NCI-H1417 (cell line): Measurements from ENCODE around the gene DEPDC1.
A peak's percentile ranks its signal among the peaks of the same experiment; 100 is the strongest.
"Not testable (repeated sequence)": the region's sequence is repeated elsewhere in the genome, so short reads cannot be mapped to it uniquely, and the experiment has no call there.

Experiments used
- DNase-seq, 3 experiments: peaks; one replicate each; lab custom pipeline; 2025; lab: John Stamatoyannopoulos, UW

Gene DEPDC1, protein sequence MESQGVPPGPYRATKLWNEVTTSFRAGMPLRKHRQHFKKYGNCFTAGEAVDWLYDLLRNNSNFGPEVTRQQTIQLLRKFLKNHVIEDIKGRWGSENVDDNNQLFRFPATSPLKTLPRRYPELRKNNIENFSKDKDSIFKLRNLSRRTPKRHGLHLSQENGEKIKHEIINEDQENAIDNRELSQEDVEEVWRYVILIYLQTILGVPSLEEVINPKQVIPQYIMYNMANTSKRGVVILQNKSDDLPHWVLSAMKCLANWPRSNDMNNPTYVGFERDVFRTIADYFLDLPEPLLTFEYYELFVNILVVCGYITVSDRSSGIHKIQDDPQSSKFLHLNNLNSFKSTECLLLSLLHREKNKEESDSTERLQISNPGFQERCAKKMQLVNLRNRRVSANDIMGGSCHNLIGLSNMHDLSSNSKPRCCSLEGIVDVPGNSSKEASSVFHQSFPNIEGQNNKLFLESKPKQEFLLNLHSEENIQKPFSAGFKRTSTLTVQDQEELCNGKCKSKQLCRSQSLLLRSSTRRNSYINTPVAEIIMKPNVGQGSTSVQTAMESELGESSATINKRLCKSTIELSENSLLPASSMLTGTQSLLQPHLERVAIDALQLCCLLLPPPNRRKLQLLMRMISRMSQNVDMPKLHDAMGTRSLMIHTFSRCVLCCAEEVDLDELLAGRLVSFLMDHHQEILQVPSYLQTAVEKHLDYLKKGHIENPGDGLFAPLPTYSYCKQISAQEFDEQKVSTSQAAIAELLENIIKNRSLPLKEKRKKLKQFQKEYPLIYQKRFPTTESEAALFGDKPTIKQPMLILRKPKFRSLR

DNA sequence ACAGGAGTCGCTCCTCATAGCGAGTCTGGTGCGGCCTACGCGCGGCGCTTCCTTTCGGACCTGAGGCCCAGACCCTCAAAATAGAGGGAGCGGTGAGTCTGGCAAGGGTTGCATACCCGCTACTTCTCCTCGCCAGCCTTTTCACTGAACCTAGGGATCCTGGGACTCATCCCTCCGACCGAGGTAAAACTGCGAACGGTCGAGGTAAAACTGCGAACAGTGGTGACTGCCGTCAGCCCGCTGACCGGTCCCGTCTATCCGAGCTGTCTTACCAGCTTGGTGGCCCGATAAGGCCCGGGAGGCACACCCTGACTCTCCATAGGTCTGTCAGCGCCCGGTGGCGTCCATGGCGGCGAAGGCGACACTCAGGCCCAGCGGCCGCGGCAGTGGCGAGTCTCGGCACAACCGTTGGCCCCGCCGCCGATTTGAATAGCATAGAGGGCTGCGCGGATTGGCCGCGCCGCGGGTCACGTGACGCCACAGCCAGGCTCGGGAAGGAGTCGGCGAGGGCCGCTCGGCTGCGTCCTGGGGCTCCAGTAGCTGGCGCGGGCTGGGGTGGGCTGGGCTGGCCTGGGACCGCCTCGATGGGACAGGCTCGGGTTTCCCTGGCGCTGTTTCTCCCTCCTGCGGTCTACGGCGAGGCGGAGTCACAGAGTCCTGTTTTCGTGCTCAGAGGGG, at the start of gene DEPDC1:
TSS of gene DEPDC1 (minus strand) at position 403 of the 678 bp plus-strand sequence. CDS start at position 320, 83 bp downstream.
- DNase-seq: peak; percentile 89 to 94 (median 93)

DNA sequence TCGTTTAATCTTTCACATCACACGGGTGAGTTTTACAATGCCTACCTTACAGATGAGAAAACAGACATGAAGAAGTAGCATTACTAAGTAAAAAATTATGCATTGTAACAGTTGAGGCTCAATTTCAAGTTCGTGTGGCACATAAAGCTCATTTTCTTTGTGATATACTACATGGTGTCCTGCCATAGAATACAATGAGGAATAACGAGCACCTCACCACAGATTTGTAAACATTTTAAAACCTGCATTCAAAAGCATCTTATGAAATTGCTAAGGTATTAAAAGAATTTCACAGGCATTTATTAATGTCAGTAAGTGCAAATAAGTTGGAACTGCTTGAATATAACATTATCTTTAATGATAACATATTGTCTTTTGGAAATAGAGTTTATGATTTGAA, 47.8 kb upstream of the DEPDC1 start:
- no peak for DNase-seq

- DNase-seq: no peak
Measured at GRCh38 chr1:68542586-68542985, 45.7 kb upstream of the DEPDC1 start.

DNA sequence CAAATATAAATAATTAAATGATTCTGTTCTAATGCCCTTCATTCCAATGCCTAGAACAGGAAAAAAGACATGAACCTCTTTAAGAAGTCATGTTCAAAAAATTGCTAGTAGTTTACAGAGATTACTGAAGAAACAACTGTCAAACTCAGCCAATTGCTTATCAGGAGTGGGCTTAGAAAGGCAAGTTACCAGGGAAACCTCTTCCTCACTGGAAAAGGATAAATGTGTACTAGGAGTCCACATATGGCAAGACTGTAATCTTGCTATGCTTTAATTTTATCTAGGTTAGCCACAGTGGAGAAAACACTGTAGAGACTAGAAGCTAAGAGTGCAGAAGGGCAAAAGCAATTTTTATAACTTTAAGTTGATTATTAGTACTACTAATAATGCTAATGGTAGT, 42.1 kb upstream of the DEPDC1 start:
- no peak for DNase-seq

DNA sequence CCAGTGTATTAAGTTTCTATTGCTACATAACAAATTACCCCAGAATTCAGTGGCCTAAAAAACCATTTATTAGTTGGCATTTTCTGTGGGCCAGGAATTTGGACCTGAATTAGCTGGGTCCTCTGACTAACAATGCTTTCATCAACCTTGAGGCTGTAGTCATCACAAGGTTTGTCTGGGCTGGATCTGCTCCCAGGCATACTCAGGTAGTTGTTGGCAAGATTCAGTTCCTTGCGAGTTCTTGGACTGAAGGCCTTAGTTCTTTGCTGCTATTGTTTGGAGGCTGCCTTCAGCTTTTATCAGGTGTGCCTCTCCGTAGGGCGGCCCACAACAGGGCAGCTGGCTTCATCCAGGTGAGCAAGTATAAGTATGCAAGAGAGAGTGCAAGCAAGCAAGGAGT, 31.4 kb upstream of the DEPDC1 start:
- DNase-seq: no peak

DNA sequence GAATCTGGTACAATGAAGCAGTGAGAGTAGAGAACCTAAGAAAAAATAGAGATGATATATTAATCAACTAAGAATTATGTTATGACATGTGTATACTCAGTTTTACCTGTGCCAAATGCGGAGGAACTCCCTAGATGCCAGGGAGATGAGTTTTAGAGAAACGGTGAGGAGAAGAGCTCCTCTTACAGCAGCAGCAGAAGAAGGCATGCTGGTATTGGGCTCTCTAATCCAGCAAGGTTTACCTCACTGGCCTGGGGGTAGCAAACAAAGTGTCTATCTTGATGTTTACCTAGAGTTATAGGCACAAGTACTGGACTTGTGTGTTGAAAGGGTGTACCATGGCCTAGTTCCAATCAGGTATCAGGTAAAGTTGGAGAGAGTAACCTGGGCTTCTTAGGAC, 28.9 kb upstream of the DEPDC1 start:
- no peak for DNase-seq

GRCh38 chr1:68521286-68521685, 24.4 kb upstream of the DEPDC1 start:
- DNase-seq: no peak

- no peak for DNase-seq
Measured at GRCh38 chr1:68516066-68516465, 19.2 kb upstream of the DEPDC1 start.

DNA sequence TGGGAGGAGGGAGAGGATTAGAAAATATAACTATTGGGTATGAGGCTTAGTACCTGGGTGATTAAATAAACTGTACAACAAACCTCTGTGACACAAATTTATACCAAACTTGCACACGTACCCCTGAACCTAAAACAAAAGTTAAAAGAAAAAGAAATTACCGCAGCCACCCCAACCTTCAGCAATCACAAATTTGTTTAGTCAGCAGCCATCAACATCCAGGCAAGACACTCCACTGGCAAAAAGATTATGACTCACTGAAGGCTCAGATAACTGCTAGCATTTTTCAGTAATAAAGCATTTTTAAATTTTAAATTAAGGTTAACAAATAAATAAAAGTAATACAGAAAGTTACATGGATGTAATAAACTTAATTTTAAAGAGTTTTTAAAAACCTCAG, 14.4 kb upstream of the DEPDC1 start:
- no peak for DNase-seq

DNA sequence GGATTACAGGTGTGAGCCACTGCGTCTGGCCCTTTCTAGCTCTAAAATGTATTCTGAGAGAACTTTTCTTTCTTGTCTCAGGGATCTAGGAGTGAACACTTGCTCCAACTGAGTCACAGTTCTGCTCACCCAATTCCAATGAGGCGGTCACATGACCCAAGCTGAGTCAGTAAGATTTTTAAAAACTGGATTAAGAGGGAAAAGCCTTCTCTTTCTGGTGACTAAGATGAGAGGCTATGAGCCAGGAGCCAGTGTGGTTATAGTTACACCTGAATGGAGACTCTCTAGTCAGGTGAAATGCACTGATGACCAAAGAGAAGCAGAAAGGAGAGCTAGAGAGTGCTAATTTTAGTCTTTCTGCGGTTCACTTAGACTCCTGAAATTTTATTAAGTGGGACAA, 9.5 kb upstream of the DEPDC1 start:
- DNase-seq: no peak

GRCh38 chr1:68503085-68503484, 6.2 kb upstream of the DEPDC1 start:
- no peak for DNase-seq

GRCh38 chr1:68497358-68497698, 446 bp upstream of the DEPDC1 start:
- DNase-seq: no peak

GRCh38 chr1:68495968-68496679, 758 bp downstream of the DEPDC1 start:
- DNase-seq: peak; percentile 22 to 74 (median 61)

DNA sequence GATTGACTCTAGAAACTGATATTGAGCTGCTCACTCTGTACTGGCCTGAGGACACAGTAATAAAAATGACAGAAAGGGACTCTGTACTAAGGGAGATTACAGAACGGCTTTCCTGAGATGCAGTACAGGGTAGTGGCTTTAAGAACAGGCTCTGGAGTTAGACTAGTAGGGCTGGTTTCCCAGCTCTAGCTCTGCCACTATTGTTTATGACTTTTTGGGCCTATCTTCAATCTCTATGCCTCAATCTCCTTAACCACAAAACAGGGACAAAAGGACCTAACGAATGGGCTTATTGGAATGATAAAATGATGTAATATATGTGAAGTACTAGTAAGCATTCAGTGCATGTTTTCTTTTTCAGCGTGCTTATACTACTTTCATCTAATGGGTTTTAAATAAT, 1.4 kb downstream of the DEPDC1 start:
- peak in 1 of 3 experiments; percentile 50 for DNase-seq

GRCh38 chr1:68493193-68493592, 3.7 kb downstream of the DEPDC1 start:
- DNase-seq: no peak

DNA sequence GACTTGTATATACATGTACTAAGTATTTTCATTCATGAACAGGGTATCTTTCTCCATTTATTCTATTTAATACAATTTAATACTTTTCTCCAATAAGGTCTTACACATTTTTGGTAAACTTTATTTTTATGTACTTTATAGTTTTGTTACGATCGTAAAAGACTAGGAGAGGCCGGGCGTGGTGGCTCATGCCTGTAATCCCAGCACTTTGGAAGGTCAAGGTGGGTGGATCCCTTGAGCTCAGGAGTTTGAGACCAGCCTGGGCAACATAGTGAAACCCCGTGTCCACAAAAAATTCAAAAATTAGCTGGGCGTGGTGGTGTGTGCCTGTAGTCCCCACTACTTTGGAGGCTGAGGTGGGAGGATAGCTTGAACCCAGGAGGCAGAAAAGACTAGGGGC, 4.6 kb downstream of the DEPDC1 start:
- DNase-seq: not testable (repeated sequence)

GRCh38 chr1:68490046-68490651, 6.7 kb downstream of the DEPDC1 start:
- no peak for DNase-seq

DNA sequence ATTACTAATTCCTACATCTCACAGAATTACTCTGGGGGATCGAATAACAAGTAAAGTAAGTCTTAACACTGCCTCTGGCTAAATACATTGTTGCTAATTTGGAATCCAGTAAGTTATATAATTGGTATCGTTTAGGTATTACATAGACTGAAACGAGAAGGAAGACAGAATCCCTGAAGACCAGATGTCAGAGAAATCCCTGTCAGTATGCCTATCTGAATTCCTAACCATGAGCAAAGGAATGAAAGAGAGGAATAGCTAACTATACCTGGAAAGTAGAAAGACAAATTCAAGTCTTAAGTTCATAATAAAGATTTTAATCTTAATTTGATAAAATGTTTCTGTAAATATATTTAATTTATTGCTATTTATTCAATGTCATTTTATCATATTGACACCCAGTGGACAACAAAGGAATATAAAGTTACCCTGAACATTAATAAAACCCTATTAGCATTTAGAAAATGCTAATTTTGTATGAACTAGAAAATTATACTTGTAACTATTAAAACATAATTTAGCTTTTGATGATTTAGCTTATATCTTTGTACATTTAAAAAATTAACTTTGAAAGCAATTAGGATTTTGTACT, 11.4 kb downstream of the DEPDC1 start:
- DNase-seq: no peak

GRCh38 chr1:68484618-68485017, 12.3 kb downstream of the DEPDC1 start:
- no peak for DNase-seq

GRCh38 chr1:68481041-68481440, 15.8 kb downstream of the DEPDC1 start:
- DNase-seq: no peak

GRCh38 chr1:68479501-68479900, 17.4 kb downstream of the DEPDC1 start:
- DNase-seq: no peak
